Right lobe of liver (tissue), 4 donors: ENCODE measurements around the gene BACH1.

Experiments used
- CTCF ChIP-seq, 4 donors: fragments of 200-600 bp in 3 of 4; fragments of 450-650 bp in 1 of 4; IDR thresholded peaks; one replicate each; pipeline versions ENCODE4 v1.5.1 to v1.8.0; 2016 to 2022; ENCODE audit warnings: antibody characterized with exemption in 4 of 4, mild to moderate bottlenecking in 2 of 4
- POLR2A ChIP-seq: fragments of 450-650 bp; IDR thresholded peaks from one replicate; pipeline ENCODE4 v1.6.1; 2017; ENCODE audit warnings: antibody characterized with exemption, mild to moderate bottlenecking
- donor health status: DM: no; HTN: no; CAD: no.
- donor health status: DM: no; HTN: no; CAD: no.
- donor health status: DM: no; HTN: yes; CAD: no.

GRCh38 chr21:29368906-29369305 lies 70.2 kb downstream of the BACH1 start:
- TF ChIP-seq CTCF (IDR thresholded peaks at IDR 0.05) (no peak), POLR2A (no peak)
